Measurements from ENCODE around the gene ADGRB3. TPM values are rescaled to one million over a fixed set of nuclear protein-coding genes. Genes with fewer than 3 reads are reported as not detected.

Gene ADGRB3
- total and polyA plus RNA-seq, 4 donors: 0.47 to 24.6 (median 1.9) TPM

- H3K27me3 ChIP-seq (ENCODE audit: control insufficient read depth in 3 of 3, insufficient read depth in 3 of 3, low read length in 2 of 3): no peaks in the 10 kb centered on the region
- H3K4me1 ChIP-seq (ENCODE audit: control insufficient read depth in 5 of 5, insufficient read depth in 5 of 5, low read length in 5 of 5): peaks cover 0 to 27% (median 0%) of the 10 kb centered on the region in 5 donors
- H3K9ac ChIP-seq (ENCODE audit: insufficient read depth in 1 of 2, low read length in 2 of 2): no peak overlapping the region
- TF ChIP-seq, protein P1, sequence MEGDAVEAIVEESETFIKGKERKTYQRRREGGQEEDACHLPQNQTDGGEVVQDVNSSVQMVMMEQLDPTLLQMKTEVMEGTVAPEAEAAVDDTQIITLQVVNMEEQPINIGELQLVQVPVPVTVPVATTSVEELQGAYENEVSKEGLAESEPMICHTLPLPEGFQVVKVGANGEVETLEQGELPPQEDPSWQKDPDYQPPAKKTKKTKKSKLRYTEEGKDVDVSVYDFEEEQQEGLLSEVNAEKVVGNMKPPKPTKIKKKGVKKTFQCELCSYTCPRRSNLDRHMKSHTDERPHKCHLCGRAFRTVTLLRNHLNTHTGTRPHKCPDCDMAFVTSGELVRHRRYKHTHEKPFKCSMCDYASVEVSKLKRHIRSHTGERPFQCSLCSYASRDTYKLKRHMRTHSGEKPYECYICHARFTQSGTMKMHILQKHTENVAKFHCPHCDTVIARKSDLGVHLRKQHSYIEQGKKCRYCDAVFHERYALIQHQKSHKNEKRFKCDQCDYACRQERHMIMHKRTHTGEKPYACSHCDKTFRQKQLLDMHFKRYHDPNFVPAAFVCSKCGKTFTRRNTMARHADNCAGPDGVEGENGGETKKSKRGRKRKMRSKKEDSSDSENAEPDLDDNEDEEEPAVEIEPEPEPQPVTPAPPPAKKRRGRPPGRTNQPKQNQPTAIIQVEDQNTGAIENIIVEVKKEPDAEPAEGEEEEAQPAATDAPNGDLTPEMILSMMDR (IDR thresholded peaks at IDR 0.05; ENCODE audit: control extremely low read depth, extremely low read depth): no peak
- peak overlapping the region in 1 of 2 donors; percentile 61 for H3K27ac ChIP-seq (ENCODE audit: low read depth in 1 of 2, low read length in 1 of 2)
- H3K36me3 ChIP-seq (ENCODE audit: control insufficient read depth in 4 of 4, insufficient read depth in 4 of 4, low read length in 4 of 4): no peaks in the 10 kb centered on the region
- H3K9me3 ChIP-seq (ENCODE audit: control insufficient read depth in 4 of 4, insufficient read depth in 3 of 4, low read length in 3 of 4): no peaks in the 10 kb centered on the region
- peak; percentile 43 to 71 (median 71) for DNase-seq
- peak; percentile 27 for ATAC-seq (ENCODE audit: insufficient read depth, low FRiP score)
- H3K4me3 ChIP-seq: no peak overlapping the region
- 63 to 77% methylated on average over 5 of the region's 5 CpGs for WGBS, 2 donors
Observed at GRCh38 chr6:68718385-68719073, 83.4 kb downstream of the ADGRB3 start.

GRCh38 chr6:68719761-68720160 lies 84.7 kb downstream of the ADGRB3 start:
- no peak for ATAC-seq (ENCODE audit: insufficient read depth, low FRiP score)
- Histone ChIP-seq H3K27ac (ENCODE audit: low read depth in 1 of 2, low read length in 1 of 2) (no peak overlapping the region), H3K36me3 (ENCODE audit: control insufficient read depth in 4 of 4, insufficient read depth in 4 of 4, low read length in 4 of 4) (no peaks in the 10 kb centered on the region), H3K9me3 (ENCODE audit: control insufficient read depth in 4 of 4, insufficient read depth in 3 of 4, low read length in 3 of 4) (no peaks in the 10 kb centered on the region), H3K27me3 (ENCODE audit: control insufficient read depth in 3 of 3, insufficient read depth in 3 of 3, low read length in 2 of 3) (no peaks in the 10 kb centered on the region), H3K4me1 (ENCODE audit: control insufficient read depth in 5 of 5, insufficient read depth in 5 of 5, low read length in 5 of 5) (peaks cover 0 to 39% (median 2%) of the 10 kb centered on the region in 5 donors), H3K4me3 (no peak overlapping the region), H3K9ac (ENCODE audit: insufficient read depth in 1 of 2, low read length in 2 of 2) (no peak overlapping the region)
- no peak for DNase-seq
- 89 to 91% methylated on average over 2 of the region's 2 CpGs for WGBS, 2 donors
- TF ChIP-seq, protein P1 (IDR thresholded peaks at IDR 0.05; ENCODE audit: control extremely low read depth, extremely low read depth): no peak

DNA sequence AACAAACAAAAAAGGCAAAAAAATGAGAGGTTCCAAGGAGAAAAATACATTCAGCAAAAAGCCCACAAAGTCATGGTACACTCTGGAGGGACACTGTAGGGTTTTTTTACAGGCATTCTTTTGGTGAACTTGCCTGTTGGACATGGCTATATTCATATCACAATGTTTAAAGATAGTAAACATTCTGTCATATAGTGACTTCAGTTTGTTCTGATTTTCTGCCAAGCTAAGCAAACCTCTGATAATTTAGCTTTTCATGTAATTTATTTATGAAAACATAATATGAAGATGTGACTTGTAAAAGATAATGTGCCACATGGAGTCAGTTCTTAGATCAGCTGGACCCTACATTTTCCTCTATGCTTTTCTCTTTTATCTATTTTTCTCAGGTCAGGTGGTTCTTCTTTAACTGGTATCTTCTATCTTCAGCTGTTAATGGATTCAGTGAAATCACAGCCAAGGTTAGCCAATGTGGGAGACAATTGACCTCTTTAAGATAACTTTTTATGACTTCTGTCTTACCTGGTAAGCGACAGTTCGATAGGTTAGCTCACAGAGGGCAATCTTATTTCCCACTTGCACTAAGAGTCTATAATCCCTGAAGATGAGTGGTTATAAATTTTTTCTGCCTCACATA lies 87.9 kb downstream of the ADGRB3 start:
- Histone ChIP-seq H3K27ac (ENCODE audit: low read depth in 1 of 2, low read length in 1 of 2) (no peak overlapping the region), H3K27me3 (ENCODE audit: control insufficient read depth in 3 of 3, insufficient read depth in 3 of 3, low read length in 2 of 3) (no peaks in the 10 kb centered on the region), H3K9ac (ENCODE audit: insufficient read depth in 1 of 2, low read length in 2 of 2) (no peak overlapping the region), H3K36me3 (ENCODE audit: control insufficient read depth in 4 of 4, insufficient read depth in 4 of 4, low read length in 4 of 4) (no peaks in the 10 kb centered on the region), H3K4me1 (ENCODE audit: control insufficient read depth in 5 of 5, insufficient read depth in 5 of 5, low read length in 5 of 5) (peaks cover 0 to 69% (median 12%) of the 10 kb centered on the region in 5 donors), H3K4me3 (no peak overlapping the region), H3K9me3 (ENCODE audit: control insufficient read depth in 4 of 4, insufficient read depth in 3 of 4, low read length in 3 of 4) (no peaks in the 10 kb centered on the region)
- WGBS, 2 donors: 94 to 95% methylated on average over 2 of the region's 2 CpGs
- ATAC-seq (ENCODE audit: insufficient read depth, low FRiP score): no peak
- TF ChIP-seq, protein P1 (IDR thresholded peaks at IDR 0.05; ENCODE audit: control extremely low read depth, extremely low read depth): no peak
- peak in 2 of 3 donors; percentile 63 to 68 for DNase-seq
